IMR-90 (cell line): ENCODE measurements around the gene LSM6. TPM values are rescaled to one million over a fixed set of nuclear protein-coding genes. Genes with fewer than 3 reads are reported as not detected.

Experiments used
- ATAC-seq: fragments of 200-7000 bp; cut with Tn5 transposase; 2 replicates; pipeline ENCODE4 v1.9.1; 2020; ENCODE audit warnings: low read depth, mild to moderate bottlenecking, moderate library complexity
- BruUV-seq: library from RNA; stranded (reverse); fragments of 400-500 nt; replicated peaks from 2 replicates; lab custom pipeline; 2021; lab: Mats Ljungman, UMichigan
- CTCF ChIA-PET: fragments of 300-600 bp; formaldehyde crosslinking; extraction: SDS; loops from one replicate; lab custom pipeline; 2021; ENCODE audit warnings: antibody characterized with exemption; lab: Yijun Ruan, JAX
- POLR2A ChIA-PET: fragments of 300-600 bp; sonication (Branson Sonifier 250); formaldehyde crosslinking; loops from one replicate; lab custom pipeline; 2022; ENCODE audit warnings: antibody characterized with exemption; ENCODE audit not compliant: unreplicated experiment; lab: Charles Lee
- DNase-seq: peaks from one replicate; pipeline ENCODE4 v3.0.0; 2013
- H2AFZ ChIP-seq: replicated peaks from 2 replicates; pipeline ENCODE3; 2013; ENCODE audit warnings: low read length, mild to moderate bottlenecking; ENCODE audit not compliant: poor library complexity
- H2AK5ac ChIP-seq: 2 replicates; pipeline ENCODE4 v1.6.1; 2013; ENCODE audit warnings: low read depth, low read length, inconsistent platforms
- H2AK9ac ChIP-seq: replicated peaks from 2 replicates; pipeline ENCODE3; 2013; ENCODE audit warnings: mild to moderate bottlenecking, low read depth, low read length, moderate library complexity; ENCODE audit not compliant: poor library complexity
- H2BK120ac ChIP-seq: 2 replicates; pipeline ENCODE4 v1.6.1; 2013; ENCODE audit warnings: low read depth, low read length, inconsistent platforms
- H2BK15ac ChIP-seq: 3 replicates; pipeline ENCODE4 v1.6.1; 2013; ENCODE audit warnings: low read depth, low read length, inconsistent platforms
- H2BK20ac ChIP-seq: 2 replicates; pipeline ENCODE4 v1.6.1; 2013; ENCODE audit warnings: low read depth, mild to moderate bottlenecking, inconsistent platforms, low read length, moderate library complexity
- H2BK5ac ChIP-seq: 2 replicates; pipeline ENCODE4 v1.6.1; 2013; ENCODE audit warnings: mild to moderate bottlenecking, low read depth, low read length, inconsistent platforms; ENCODE audit not compliant: poor library complexity, severe bottlenecking
- H3K14ac ChIP-seq: replicated peaks from 2 replicates; pipeline ENCODE4 v1.6.1; 2013; ENCODE audit warnings: low read depth, low read length, inconsistent platforms
- H3K18ac ChIP-seq: 2 replicates; pipeline ENCODE4 v1.6.1; 2013; ENCODE audit warnings: low read depth, low read length, control low read depth
- H3K23ac ChIP-seq: 2 replicates; pipeline ENCODE4 v1.6.1; 2013; ENCODE audit warnings: low read depth, low read length, inconsistent platforms
- H3K27ac ChIP-seq: 2 replicates; pipeline ENCODE4 v1.5.1; 2013; ENCODE audit warnings: mild to moderate bottlenecking, control low read depth, low read length; ENCODE audit not compliant: insufficient read depth
- H3K27me3 ChIP-seq: 2 replicates; pipeline ENCODE4 v1.6.1; 2013; ENCODE audit warnings: low read length; ENCODE audit not compliant: control insufficient read depth, insufficient read depth
- H3K36me3 ChIP-seq: 2 replicates; pipeline ENCODE4 v1.6.1; 2013; ENCODE audit warnings: low read length, mixed read lengths; ENCODE audit not compliant: control insufficient read depth, insufficient read depth
- H3K4ac ChIP-seq: 2 replicates; pipeline ENCODE4 v1.6.1; 2013; ENCODE audit warnings: low read depth, low read length, inconsistent platforms
- H3K4me1 ChIP-seq: 2 replicates; pipeline ENCODE4 v1.6.1; 2013; ENCODE audit warnings: low read length, mixed read lengths; ENCODE audit not compliant: control insufficient read depth, insufficient read depth
- H3K4me2 ChIP-seq: 2 replicates; pipeline ENCODE4 v1.6.1; 2013; ENCODE audit warnings: low read depth, mild to moderate bottlenecking, control low read depth, low read length, moderate library complexity
- H3K4me3 ChIP-seq: 2 replicates; pipeline ENCODE4 v1.5.1; 2013; ENCODE audit warnings: low read depth, mild to moderate bottlenecking, control low read depth, low read length, moderate library complexity; ENCODE audit not compliant: insufficient read depth
- H3K56ac ChIP-seq: 2 replicates; pipeline ENCODE4 v1.6.1; 2013; ENCODE audit warnings: low read length, inconsistent platforms; ENCODE audit not compliant: insufficient read depth; ENCODE audit errors: extremely low read depth
- H3K79me1 ChIP-seq, 2 experiments: 2 replicates each; pipeline ENCODE4 v1.6.1; 2013; ENCODE audit warnings: low read length in 2 of 2, inconsistent platforms in 1 of 2, low read depth in 1 of 2
- H3K9ac ChIP-seq: 2 replicates; pipeline ENCODE4 v1.6.1; 2013; ENCODE audit warnings: low read depth, low read length, control low read depth
- H3K9me1 ChIP-seq: 2 replicates; pipeline ENCODE4 v1.6.1; 2013; ENCODE audit warnings: low read length, inconsistent platforms; ENCODE audit not compliant: insufficient read depth
- H3K9me3 ChIP-seq: 2 replicates; pipeline ENCODE4 v1.6.1; 2013; ENCODE audit warnings: low read length; ENCODE audit not compliant: control insufficient read depth, insufficient read depth
- H4K20me1 ChIP-seq: 2 replicates; pipeline ENCODE4 v1.6.1; 2013; ENCODE audit warnings: low read length, inconsistent platforms; ENCODE audit not compliant: insufficient read depth
- H4K5ac ChIP-seq: 2 replicates; pipeline ENCODE4 v1.6.1; 2013; ENCODE audit warnings: mild to moderate bottlenecking, low read depth, low read length, control low read depth
- H4K8ac ChIP-seq, 2 experiments: 2 replicates each; pipeline ENCODE4 v1.6.1; 2013; ENCODE audit warnings: low read depth in 2 of 2, low read length in 2 of 2, control low read depth in 1 of 2, inconsistent platforms in 1 of 2
- H4K91ac ChIP-seq: 2 replicates; pipeline ENCODE4 v1.6.1; 2013; ENCODE audit warnings: low read depth, low read length, inconsistent platforms; ENCODE audit not compliant: insufficient read depth
- CEBPB ChIP-seq: IDR thresholded peaks from 2 replicates; pipeline ENCODE4 v1.6.1; 2012; ENCODE audit warnings: low read depth, low read length, improper control_type of control experiment
- CTCF ChIP-seq: conservative IDR thresholded peaks from 2 replicates; pipeline ENCODE4 v1.5.1; 2012; ENCODE audit warnings: mild to moderate bottlenecking, low read depth, low read length, improper control_type of control experiment
- FOS ChIP-seq: fragments of 150-350 bp; IDR thresholded peaks from 2 replicates; pipeline ENCODE4 v1.6.1; 2016; ENCODE audit warnings: low read depth, low read length
- MAFK ChIP-seq: IDR thresholded peaks from 2 replicates; pipeline ENCODE4 v1.6.1; 2012; ENCODE audit warnings: low read depth, low read length, improper control_type of control experiment
- MAZ ChIP-seq: IDR thresholded peaks from 2 replicates; pipeline ENCODE4 v1.6.1; 2012; ENCODE audit warnings: low read depth, mild to moderate bottlenecking, low read length, improper control_type of control experiment, moderate library complexity, borderline replicate concordance
- POLR2A ChIP-seq: IDR thresholded peaks from 2 replicates; pipeline ENCODE4 v1.6.1; 2012; ENCODE audit warnings: mild to moderate bottlenecking, low read depth, low read length
- RAD21 ChIP-seq: IDR thresholded peaks from 2 replicates; pipeline ENCODE4 v1.6.1; 2012; ENCODE audit warnings: low read length, improper control_type of control experiment
- RCOR1 ChIP-seq: IDR thresholded peaks from 2 replicates; pipeline ENCODE4 v1.6.1; 2012; ENCODE audit warnings: mild to moderate bottlenecking, low read length, improper control_type of control experiment; ENCODE audit not compliant: insufficient replicate concordance
- SMC3 ChIP-seq: fragments of 150-350 bp; IDR thresholded peaks from 2 replicates; pipeline ENCODE4 v1.6.1; 2016; ENCODE audit warnings: low read depth, mild to moderate bottlenecking, antibody characterized with exemption, low read length, moderate library complexity
- USF2 ChIP-seq: fragments of 150-350 bp; IDR thresholded peaks from 2 replicates; pipeline ENCODE4 v1.6.1; 2017; ENCODE audit warnings: mild to moderate bottlenecking, antibody characterized with exemption, low read length, low read depth
- WGBS, 2 experiments: methylation state at CpG; one replicate each; pipeline versions ENCODE4 v1.1.5 to v1.1.7; 2013; ENCODE audit warnings: missing lambda C conversion rate in 2 of 2; ENCODE audit not compliant: insufficient read length in 1 of 2; ENCODE audit errors: extremely low coverage in 2 of 2; 5-methylcytosine and 5-hydroxymethylcytosine counted together
- dilution Hi-C: fragments of 300-500 bp; cut with HindIII; formaldehyde crosslinking; loops from one replicate; pipeline ENCODE4 v1.14.3; 2018; ENCODE audit warnings: low sequenced_read_pairs; ENCODE audit not compliant: unreplicated experiment
- in situ Hi-C: fragments of 300-500 bp; cut with MboI; formaldehyde crosslinking; loops from 3 replicates; pipeline ENCODE4 v1.14.3; 2019; ENCODE audit warnings: low sequenced_read_pairs, inconsistent platforms, mixed read lengths
- intact Hi-C: fragments of 100-400 bp; cut with micrococcal nuclease; formaldehyde crosslinking; loops from 2 replicates; pipeline ENCODE4 v1.10.0; 2022
- polyA plus RNA-seq, 3 experiments: library from polyadenylated mRNA; depleted of rRNA; stranded (reverse); fragments of >200 nt; gene quantifications; 2 replicates each; pipeline ENCODE4 v1.2.3, GENCODE V29; 2012; ENCODE audit warnings: low replicate concordance in 1 of 3
- total RNA-seq: library from RNA; depleted of rRNA; stranded (reverse); fragments of >200 nt; gene quantifications from 2 replicates; pipeline ENCODE4 v1.2.3, GENCODE V29; 2012

The LSM6 gene
- total and polyA plus RNA-seq, 2 of the 4 experiments (the other 2 are of a cell fraction), result 13.4 to 17.4 TPM

GRCh38 chr4:146186041-146186440, 10.5 kb downstream of the LSM6 start:
- H3K4me1 ChIP-seq, result no peaks in the 10 kb centered on the region
- H3K79me1 ChIP-seq, result peaks cover 10% of the 10 kb centered on the region in 2 experiments; a peak in 3 of 4 replicates
- H3K9me1 ChIP-seq, result no peaks in the 10 kb centered on the region
- H3K23ac ChIP-seq, result no peak overlapping the region
- no peak overlapping the region for H3K9ac ChIP-seq
- BruUV-seq, result no TSS peak
- ChIA-PET POLR2A (no interaction called here), CTCF (no interaction called here)
- H2BK120ac ChIP-seq, result no peak overlapping the region
- in situ Hi-C loops (no loop called here), dilution Hi-C loops (no loop called here), intact Hi-C loops (loop anchor here (10.0 kb wide), 1 partner anchor 981 kb away; no protein-coding TSS in a partner anchor)
- no peaks in the 10 kb centered on the region for H4K20me1 ChIP-seq
- H3K18ac ChIP-seq, result no peak overlapping the region
- no peak overlapping the region for H3K56ac ChIP-seq
- H3K4me2 ChIP-seq, result no peak overlapping the region
- DNase-seq, result no peak
- no peak overlapping the region for H3K4me3 ChIP-seq
- no peak overlapping the region for H4K5ac ChIP-seq
- TF ChIP-seq MAFK, result no peak
- no peak for TF ChIP-seq CEBPB
- no peak for TF ChIP-seq RCOR1
- no peak for TF ChIP-seq SMC3
- TF ChIP-seq USF2, result no peak
- TF ChIP-seq RAD21, result no peak
- no peak for TF ChIP-seq POLR2A
- no peak for TF ChIP-seq CTCF
- TF ChIP-seq FOS, result no peak
- no peak for TF ChIP-seq MAZ
- H3K14ac ChIP-seq, result no peak overlapping the region
- no peak overlapping the region for H4K91ac ChIP-seq
- H2BK20ac ChIP-seq, result no peak overlapping the region
- H2AK5ac ChIP-seq, result no peak overlapping the region
- no peak overlapping the region for H2AK9ac ChIP-seq
- H2BK5ac ChIP-seq, result no peak overlapping the region
- no peak overlapping the region for H3K4ac ChIP-seq
- H3K27ac ChIP-seq, result no peak overlapping the region
- H2BK15ac ChIP-seq, result no peak overlapping the region
- no peaks in the 10 kb centered on the region for H3K27me3 ChIP-seq
- no peaks in the 10 kb centered on the region for H3K9me3 ChIP-seq
- no peak overlapping the region for H4K8ac ChIP-seq
- WGBS, 2 experiments, result no CpG with 5 or more reads among the region's 4 CpGs
- no peak overlapping the region for H2AFZ ChIP-seq
- no peak for ATAC-seq
- H3K36me3 ChIP-seq, result peaks cover 15% of the 10 kb centered on the region
